NCI-H1417 (cell line): Measurements from ENCODE around the gene ABHD17C.
A peak's percentile ranks its signal among the peaks of the same experiment; 100 is the strongest.

Experiments
- DNase-seq, 3 experiments: peaks; one replicate each; lab custom pipeline; 2025; lab: John Stamatoyannopoulos, UW

ABHD17C gene

DNA sequence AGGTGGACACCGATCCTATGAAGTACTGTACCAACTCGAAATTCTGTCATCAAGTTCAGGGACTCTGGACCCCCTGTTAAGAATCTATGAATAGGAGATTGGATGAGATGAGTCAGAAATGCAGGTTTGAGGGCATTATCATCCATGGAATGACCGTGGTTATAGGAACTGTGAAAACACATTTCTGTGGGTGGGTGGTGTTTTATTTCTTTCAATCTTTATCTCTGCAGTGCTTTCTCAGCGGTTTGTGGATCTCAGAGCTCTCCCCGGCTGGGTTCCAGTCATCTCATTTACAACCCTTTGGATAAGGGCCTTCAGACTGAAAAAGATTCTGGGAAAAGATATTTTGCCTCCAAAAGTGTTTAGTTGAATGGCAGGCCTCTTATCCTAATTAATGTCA, 5.4 kb upstream of the ABHD17C start:
- DNase-seq: no peak

DNA sequence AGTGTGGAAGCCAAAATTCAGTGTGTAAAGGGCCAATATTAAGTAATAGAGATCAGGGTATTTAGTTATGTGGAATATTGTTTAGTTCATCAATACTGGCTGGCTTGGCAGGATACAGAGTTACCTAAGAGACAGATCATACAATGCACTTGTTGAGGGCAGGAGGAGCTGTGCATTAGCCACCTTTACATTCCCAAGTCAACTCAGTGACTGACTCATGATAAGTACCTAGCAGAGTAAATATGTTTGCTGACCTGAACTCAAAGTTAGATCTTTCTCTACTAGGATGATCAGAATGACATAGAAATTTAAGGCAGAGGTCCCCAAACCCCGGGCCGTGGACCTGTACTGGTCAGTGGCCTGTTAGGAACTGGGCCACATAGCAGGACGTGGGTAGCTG, 3.5 kb upstream of the ABHD17C start:
- no peak for DNase-seq

DNA sequence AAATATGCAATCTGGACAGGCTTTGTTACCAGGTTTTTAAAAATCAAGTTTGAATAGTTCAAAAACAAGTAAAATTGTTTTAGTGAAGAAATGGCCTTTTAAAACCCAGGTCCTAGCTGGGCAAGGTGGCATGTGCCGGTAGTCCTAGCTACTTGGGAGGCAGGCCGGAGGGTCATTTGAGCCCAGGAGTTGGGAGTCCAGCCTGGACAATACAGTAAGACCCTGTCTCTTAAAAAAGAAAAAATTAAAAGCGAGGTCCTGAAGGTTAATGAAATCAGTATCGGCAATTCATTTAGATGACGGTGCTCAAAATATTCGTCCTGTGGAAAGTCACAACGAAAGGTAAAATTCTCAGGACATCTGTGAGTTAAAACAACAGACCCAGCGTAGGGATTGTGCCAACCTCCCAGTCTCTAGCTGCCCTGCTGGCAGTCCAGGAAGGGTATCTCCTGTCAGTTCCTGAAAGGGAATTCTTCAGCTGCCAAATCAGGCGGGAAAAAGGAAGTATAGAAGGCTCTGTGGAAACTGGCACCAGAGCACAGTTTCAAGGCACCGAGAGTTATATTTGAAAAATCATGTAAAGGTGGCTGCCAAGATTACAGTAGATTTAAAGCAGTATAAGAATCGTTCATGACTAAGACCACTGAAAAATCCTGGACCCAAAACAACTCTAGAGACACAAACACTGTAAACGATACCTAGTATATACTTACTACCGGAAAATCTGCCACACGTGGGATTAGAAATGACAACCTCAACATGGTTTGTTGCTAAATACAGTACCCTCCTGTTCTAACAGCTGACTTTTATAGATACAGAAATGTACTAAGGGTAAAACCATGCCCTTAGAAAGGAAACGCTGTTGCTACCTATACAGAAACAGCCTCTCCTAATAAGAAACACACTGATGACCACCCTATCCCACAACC, 1.2 kb upstream of the ABHD17C start:
- DNase-seq: peak in 1 of 3 experiments; percentile 44

DNA sequence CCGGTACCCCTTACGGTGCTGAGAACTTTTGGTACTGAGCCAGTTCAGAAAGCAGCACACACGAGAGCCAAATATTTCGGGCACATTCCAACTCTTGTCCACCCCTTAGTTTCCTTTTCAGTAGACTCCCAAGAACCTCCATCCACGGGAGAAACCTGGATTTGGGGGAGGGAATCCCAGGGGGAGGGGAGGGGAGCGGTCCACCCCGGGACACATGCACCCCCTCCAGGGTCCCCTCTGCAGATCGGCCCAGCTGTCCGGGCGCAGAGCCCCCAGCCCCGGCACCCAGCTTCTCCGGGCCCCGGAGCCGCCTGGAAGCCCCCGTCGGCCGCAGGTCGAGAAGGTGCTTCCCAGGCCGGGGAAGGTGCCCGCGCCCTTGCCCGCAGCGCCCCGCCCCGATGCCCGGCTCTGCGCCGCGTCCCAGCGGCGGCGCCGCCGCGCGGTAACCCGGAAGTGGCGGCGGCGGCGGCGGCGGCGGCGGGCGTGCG, 455 bp upstream of the ABHD17C start:
- peak in 1 of 3 experiments; percentile 73 for DNase-seq

DNA sequence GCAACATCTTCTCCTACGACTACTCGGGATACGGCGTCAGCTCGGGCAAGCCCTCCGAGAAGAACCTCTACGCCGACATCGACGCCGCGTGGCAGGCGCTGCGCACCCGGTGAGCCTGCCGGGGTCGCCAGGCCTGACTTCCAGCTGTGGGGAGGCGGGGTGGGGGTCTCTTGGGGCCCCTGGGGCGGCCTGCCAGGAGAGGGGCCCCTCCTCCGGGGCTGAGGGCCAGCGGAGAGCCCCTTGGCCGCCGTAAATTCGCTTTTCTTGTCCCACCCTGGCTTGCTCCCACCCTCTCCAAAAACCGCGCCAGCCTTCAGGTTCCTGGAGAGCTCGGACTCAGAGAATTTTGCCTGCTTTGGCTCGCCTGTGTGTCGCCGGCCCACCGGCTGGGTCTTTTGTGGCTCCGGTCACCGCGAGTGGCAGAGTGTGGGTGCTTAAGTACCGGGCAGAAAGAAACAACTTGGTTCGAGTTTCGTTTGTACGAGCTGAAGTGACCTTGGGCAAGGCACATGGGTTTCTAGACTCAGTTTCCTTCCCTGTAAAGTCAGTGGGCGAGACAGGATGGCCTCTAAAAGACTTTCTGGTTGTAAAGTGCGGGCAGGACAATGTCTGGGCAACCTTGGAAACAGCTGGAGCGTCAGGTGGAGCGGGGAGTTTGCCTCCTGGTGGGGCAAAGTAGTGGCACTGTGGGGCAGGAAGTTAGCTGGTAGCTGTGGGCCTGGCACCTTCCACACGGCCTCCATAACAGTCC, 976 bp downstream of the ABHD17C start:
- DNase-seq: peak in 2 of 3 experiments; percentile 60 to 63

DNA sequence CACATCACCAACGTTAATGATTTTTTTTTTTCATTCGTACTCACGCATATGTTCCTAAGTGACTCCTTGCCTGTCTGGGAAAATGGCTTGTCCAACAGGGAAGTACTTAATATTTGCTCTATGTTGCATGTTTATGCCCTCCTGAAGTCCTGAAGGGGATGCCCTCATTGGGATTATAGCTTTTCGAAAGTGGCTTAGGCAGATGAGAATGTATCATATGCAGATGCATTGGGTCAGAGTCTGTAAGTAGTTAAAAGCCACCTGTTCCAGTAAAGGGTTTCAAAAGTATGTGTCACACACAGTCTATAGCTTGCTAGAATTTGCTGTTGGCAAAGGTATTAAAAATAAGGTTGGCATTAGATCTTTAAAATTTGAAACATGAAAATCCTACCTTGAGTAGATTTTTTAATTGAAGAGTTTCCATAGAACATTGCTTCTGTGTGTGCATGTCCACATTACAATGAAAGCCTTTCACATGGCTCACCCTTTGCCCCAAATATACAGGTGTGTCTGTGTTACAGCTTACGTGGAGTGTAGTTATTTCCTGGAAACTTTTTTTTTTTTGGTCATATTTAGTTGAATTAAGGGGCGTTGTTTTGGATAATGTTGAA, 2.1 kb downstream of the ABHD17C start:
- peak in 1 of 3 experiments; percentile 29 for DNase-seq

DNA sequence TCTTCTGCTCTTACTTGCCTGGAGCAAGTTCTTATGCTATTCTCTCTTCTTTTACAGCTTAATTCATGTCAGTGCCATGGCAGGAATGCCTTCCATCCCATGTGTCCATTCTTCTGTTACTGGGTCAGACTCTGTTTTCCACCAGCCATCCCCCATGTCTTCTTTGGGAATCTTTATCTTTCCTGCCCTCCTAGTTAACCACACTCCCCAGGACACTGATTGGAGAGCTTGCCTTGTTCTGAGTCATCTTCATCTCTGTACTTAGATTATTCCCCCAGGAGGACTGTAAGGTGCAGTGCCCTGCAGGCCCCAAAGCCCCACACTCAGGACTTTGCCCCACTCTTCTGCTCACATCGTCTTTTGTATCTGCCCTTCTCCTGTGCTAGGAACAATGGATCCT, 3.6 kb downstream of the ABHD17C start:
- DNase-seq: no peak

DNA sequence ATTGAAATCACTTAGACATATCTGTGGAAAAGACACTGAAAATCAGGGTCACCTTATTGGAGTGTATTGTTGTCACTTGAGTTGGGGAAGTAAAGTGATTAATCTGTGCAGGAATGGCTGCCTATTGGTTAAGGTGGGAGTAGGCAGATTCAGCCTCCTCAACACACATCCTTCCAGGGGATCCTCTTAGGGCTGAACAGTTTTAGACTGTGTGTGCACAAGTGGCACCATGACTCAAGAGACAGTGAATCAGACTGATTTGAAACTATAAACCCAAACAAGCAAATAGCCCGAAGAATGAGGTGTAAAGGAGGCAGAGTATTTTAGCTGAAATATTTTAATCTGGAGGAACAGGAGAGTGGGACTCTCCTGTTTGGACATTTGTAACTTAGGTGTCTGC, 4.9 kb downstream of the ABHD17C start:
- no peak for DNase-seq

DNA sequence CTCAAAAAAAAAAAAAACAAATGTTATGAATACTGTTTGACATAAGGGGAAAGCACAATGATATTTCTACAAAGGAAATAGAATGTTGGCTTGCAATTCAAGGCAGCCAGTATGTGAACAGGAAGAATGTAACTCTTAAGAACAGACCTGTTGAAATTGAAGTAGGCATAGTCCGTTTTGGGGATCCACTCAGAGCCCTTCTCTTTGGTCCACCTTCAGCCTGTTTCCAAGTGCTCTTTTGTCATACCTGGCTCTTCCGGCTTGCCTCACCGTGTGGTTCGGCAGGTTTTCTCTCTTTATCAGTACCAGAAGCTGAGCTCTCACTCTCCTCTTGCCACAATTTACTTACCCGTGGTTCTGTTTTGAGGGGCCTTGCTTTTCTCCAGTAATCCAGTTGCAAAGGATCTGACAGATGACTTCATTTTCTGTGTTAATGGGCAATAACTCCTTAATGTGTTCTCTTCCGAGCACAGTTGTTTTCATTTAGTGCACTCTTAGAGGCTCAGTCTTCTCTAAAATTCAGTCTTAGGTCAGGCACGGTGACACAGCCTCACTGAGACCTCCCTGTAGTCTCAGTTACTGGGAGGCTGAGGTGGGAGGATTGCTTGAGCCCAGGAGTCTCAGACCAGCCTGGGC, 6.7 kb downstream of the ABHD17C start:
- no peak for DNase-seq

DNA sequence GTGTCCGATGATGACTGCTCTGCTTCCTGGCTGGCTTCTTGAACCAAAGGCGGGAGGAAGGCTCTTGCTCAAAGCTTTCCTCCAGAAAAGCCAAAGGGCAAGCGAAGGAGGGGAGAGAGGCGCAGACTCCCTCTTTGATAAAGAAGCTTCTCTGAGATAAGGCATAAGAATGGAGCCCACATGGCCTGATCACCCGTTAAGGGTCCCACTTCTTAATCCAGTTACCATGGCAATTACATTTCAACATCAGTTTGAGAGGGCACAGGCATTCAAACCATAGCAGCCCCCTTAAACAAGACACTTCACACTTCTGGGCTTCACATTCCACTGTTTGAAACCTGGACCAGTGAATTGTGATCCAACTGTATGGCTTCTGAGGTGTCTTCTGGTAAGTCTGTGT, 8.0 kb downstream of the ABHD17C start:
- no peak for DNase-seq

DNA sequence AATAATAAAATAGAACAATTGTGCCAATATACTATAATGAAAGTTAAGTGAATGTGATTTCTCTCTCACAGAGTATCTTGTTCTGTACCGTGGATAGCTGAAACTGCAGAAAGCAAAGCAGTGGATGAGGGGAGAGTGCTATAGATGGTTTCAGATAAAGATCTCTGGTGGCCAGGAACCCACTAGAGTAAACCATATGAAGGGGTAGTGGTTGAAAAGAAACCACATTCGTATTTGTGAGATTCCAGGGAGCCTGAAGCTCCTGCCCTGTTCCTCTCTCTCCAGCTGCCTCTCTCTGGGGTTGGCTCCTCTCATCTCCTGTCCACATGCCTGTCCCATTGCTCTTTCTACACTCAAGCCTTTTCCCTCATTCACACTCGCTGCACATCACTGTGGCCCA, 8.9 kb downstream of the ABHD17C start:
- DNase-seq: no peak

DNA sequence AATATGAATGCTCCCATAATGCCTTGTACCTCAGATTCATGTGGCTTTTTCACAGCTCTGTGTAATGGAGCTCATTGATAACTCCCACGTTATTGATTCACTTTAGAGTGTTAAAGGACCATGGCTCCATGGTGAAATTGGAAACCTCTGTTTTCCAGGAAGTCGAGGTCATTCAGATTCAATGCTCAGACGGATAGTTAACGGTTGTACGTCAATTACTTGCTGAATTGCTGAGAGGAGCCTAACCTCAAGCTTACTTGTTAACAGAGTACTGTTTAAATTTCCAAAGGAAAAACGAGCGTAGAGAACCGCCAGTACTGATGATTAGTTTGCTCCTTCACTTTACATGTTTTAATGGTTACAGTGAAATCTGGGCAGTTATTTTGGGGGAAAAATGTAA, 11.1 kb downstream of the ABHD17C start:
- DNase-seq: peak in 2 of 3 experiments; percentile 31 to 35

DNA sequence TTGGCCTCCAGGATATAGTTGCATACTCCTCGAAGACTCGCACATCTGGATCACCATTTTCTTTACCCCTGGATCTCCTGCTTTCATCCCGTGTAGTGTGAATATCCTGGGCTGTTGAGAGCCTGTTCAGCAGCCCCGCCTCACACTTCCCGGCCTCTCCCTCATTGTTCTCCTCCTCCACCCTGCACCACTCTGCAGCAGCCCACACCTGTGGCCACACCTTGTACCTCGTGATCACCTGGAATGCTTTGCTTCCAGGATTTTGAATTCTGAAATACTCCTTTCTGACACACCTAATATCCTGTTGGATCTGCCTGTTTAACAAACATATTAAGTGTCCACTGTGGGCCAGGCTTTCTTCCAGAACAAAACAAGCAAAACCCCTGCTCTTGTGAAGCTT, 14.4 kb downstream of the ABHD17C start:
- DNase-seq: peak; percentile 18 to 42 (median 25)

DNA sequence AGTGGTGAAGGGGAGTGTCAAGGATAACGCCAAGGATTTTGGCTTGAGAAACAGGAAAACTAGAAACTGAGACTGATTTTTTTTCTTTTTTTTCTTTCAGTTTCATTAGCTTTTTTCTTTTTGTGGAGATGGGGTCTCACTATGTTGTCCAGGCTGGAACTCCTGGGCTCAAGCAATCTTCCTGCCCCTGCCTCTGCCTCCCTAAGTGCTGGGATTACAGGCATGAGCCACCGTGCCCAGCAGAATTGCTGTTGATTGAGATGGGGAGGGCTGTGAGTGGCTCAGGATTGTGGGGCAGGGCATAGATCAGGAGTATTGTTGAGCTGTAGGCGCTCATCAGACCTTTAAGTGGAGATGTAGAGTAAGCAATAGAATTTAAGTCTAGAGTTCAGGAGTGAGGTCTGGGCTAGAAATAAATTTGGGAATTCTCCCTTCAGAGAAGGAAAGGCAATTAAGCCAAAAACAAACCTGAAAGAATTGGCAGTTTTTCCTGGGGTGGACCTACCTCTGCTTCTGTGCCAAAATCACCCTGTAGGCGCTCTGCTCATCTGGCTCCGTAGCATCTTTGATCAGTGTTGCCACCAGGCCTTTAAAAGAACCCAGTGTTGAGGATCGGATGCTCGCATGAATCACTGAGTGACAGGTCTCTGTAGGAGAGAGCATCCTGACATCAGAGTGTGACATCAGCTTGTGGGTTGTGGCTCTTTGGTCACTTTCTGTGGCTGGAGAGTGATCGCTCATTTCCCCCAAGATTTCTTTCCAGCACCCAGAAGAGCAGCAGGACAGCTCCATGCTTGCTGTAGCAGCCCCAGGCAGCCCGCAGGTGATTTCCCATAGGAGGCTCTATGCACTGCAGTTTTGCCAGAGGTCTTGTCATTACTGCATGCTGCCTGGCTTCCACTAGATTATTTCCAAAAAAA, 15.8 kb downstream of the ABHD17C start:
- no peak for DNase-seq

DNA sequence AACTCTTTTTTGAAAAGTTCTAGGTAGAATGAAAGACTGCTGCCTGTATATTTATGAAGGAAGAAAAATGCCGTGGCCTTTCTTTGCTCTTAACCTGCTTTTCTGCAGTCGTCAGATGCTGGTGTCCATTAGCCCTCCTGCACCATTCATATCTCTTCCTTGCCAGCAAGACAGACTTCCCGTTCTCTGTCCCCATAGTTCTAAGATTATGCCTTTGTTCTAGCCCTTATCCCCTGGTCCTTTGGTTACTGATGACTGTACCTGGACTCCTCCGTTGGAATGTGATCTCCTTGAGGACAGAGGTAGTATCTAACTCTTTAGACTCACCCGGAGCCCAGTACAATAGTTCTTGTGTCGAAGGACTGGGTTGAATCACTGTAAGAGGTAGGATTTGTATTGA, 16.8 kb downstream of the ABHD17C start:
- no peak for DNase-seq

DNA sequence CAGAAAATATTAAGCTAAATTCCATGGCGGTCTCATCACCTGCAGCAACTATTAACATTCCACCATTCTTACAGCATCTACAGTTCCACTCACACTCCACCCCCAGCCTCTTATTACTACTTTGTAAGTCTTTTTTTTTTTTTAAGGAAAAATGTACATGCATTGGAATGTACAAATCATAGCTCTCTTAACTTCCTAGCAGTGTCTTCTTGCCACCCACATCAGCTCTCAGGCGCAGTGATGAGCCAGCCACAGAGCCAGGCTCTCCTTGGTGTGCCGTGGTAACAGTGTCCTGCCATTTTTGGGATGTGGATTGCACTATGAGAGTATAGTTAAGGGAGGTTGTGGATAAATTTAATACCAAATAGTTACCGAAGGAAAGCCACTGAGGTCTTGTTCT, 17.8 kb downstream of the ABHD17C start:
- DNase-seq: no peak

DNA sequence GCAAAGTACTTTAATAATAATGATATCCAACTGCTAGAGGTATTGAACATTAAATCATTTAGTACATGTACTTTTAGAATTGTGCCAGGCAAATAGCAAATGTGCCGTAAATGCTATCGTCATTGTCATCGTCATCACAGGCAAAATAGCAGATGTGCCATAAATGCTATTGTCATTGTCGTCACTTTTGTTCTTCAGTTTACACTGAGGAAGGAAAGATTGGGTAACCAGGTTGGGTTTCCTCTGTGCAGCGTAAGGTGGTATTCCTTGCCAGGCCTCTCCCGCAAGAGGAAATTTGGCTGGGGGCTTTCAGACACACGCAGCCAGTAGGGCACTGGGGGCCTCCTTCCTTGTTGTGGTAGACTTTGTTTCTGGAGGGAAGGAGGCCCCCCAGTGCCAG, 26.4 kb downstream of the ABHD17C start:
- no peak for DNase-seq

DNA sequence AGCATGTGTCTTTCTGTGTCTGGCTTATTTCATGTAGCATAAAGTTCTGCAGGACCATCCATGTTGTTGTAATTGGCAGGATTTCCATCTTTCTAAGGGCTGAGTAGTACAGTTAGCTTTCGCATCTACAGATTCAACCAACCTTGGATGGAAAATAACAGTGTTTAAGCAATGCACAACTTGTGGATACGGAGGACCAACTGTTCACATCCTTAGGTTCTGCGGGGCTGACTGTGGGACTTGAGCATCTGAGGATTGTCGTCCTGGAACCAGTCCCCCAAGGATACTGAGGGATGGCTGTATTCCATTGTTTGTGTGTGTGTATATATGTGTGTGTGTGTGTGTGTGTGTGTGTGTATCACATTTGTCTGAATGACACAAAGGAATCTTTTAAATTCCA, 27.7 kb downstream of the ABHD17C start:
- no peak for DNase-seq

DNA sequence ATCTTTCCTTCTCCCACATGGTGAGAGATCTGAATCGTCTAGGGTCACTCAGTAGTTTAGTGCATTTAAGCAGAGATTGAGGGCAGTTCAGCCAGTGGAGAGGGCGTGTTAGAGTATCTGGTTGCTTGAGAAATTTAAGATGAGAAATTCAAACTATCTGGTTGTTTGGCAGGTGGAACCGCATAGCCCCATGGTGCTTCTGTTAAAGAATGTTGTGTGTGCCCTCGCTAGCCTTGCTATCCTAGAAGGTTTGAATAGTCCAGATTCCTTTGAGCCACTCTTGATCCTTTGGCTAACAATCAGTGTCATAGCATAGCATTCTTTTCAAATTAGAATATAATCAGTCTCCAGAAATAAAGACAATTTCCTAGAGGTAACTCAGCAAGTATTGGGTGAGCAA, 32.1 kb downstream of the ABHD17C start:
- DNase-seq: no peak

DNA sequence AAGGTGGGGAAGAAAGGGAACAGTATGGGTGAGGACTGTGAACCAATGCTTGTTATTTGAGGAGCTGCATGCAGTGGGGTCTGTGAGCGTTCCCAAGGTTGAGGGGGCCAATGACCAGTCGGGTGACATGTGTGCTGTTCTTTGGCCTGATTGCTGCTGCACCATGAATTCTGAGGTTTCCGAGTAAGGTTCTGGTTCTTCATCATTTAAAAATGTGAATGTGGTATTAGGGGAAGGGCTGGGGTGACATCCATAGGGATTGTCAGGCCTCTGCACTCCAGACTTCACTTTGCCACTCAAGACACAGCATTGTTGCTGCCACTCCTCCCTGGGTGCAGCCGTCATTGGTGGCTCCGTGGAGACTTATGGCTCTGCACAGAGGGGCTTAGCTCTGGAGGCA, 32.5 kb downstream of the ABHD17C start:
- no peak for DNase-seq

DNA sequence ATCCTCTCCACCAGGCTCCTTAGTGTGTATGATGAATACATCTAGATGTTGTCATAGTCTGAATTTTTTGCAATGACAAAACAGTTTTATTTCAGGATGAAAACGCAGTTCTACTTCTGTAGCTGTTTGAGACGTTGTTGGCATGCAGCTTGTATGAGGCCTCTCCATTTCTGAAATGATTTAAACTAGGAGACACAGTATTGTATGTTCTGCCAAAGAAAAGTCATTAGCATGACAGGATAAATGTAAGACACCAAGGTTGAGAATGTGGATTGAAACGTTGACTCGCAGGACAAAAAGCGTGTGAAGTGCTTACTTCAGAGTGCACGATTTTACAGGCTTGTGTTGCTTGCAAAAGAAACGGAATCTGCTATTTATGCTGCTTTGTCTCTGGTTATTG, 35.3 kb downstream of the ABHD17C start:
- DNase-seq: no peak
